Vagina (tissue), 2 donors: ENCODE data around the gene MICAL3. TPM values are rescaled to one million over a fixed set of nuclear protein-coding genes. Genes with fewer than 3 reads are reported as not detected.

Source experiments
- DNase-seq, 2 donors: peaks; one replicate each; pipeline ENCODE4 v3.0.0-alpha.2; 2017; ENCODE audit errors: extremely low spot score in 2 of 2
- H3K27ac ChIP-seq: fragments of 200-600 bp; sonication (generic); one replicate; pipeline ENCODE4 v1.5.1; 2019
- H3K27me3 ChIP-seq: fragments of 200-600 bp; sonication (generic); one replicate; pipeline ENCODE4 v1.5.1; 2019
- H3K36me3 ChIP-seq, 2 donors: fragments of 200-600 bp; sonication (generic); one replicate each; pipeline ENCODE4 v1.5.1; 2017 to 2019
- H3K4me1 ChIP-seq: fragments of 200-600 bp; sonication (generic); one replicate; pipeline ENCODE4 v1.5.1; 2019
- H3K4me3 ChIP-seq, 2 donors: fragments of 200-600 bp; sonication (generic); 1 replicate in 1 of 2; 2 replicates in 1 of 2; pipeline ENCODE4 v1.5.1; 2016 to 2019
- H3K9me3 ChIP-seq: fragments of 200-600 bp; sonication (generic); one replicate; pipeline ENCODE4 v1.5.1; 2019
- CTCF ChIP-seq, 3 experiments: fragments of 450-650 bp in 2 of 3; fragments of 200-600 bp in 1 of 3; sonication (generic) in 1 of 3; IDR thresholded peaks; one replicate each; pipeline ENCODE4 v1.5.1; 2017 to 2019; ENCODE audit warnings: antibody characterized with exemption in 3 of 3, mild to moderate bottlenecking in 2 of 3, moderate library complexity in 2 of 3
- POLR2A ChIP-seq, 2 donors: fragments of 450-650 bp; IDR thresholded peaks; one replicate each; pipeline ENCODE4 v1.6.1; 2017; ENCODE audit warnings: antibody characterized with exemption in 2 of 2, mild to moderate bottlenecking in 2 of 2, moderate library complexity in 2 of 2
- POLR2AphosphoS5 ChIP-seq, 2 donors: sonication (generic); formaldehyde crosslinking; IDR thresholded peaks; one replicate each; pipeline ENCODE4 v1.9.0; 2017; ENCODE audit warnings: antibody characterized with exemption in 2 of 2, mild to moderate bottlenecking in 2 of 2, low read depth in 1 of 2; ENCODE audit not compliant: insufficient read depth in 1 of 2
- intact Hi-C: fragments of 100-400 bp; cut with DNase I; formaldehyde crosslinking; loops from one replicate; pipeline ENCODE4 v1.15.1; 2023
- total RNA-seq: library from RNA; depleted of rRNA; stranded (reverse); fragments of >200 nt; gene quantifications from one replicate; pipeline ENCODE4 v1.2.3, GENCODE V29; 2016

The MICAL3 gene
- total RNA-seq, 1 donor from 2014 or later = 35.1 TPM

GRCh38 chr22:17948101-17948500 is 76.3 kb downstream of the MICAL3 start:
- H3K27me3 ChIP-seq = no peaks in the 10 kb centered on the region
- no peaks in the 10 kb centered on the region for H3K36me3 ChIP-seq
- intact Hi-C loops = no loop called here
- H3K9me3 ChIP-seq = no peaks in the 10 kb centered on the region
- no peak for TF ChIP-seq POLR2AphosphoS5 (IDR thresholded peaks at IDR 0.05; ENCODE audit: insufficient read depth in 1 of 2, low read depth in 1 of 2)
- no peak for TF ChIP-seq CTCF (IDR thresholded peaks at IDR 0.05)
- no peak for TF ChIP-seq POLR2A (IDR thresholded peaks at IDR 0.05)
- peaks cover 48% of the 10 kb centered on the region for H3K4me1 ChIP-seq
- H3K4me3 ChIP-seq = no peak overlapping the region
- no peak overlapping the region for H3K27ac ChIP-seq
- DNase-seq = no peak

- no peak overlapping the region for H3K27ac ChIP-seq
- no peaks in the 10 kb centered on the region for H3K9me3 ChIP-seq
- no peaks in the 10 kb centered on the region for H3K27me3 ChIP-seq
- no peaks in the 10 kb centered on the region for H3K36me3 ChIP-seq
- no peak overlapping the region for H3K4me3 ChIP-seq
- peaks cover 53% of the 10 kb centered on the region for H3K4me1 ChIP-seq
- intact Hi-C loops = no loop called here
- no peak for DNase-seq
- no peak for TF ChIP-seq POLR2A (IDR thresholded peaks at IDR 0.05)
- TF ChIP-seq CTCF (IDR thresholded peaks at IDR 0.05) = no peak
- no peak for TF ChIP-seq POLR2AphosphoS5 (IDR thresholded peaks at IDR 0.05; ENCODE audit: insufficient read depth in 1 of 2, low read depth in 1 of 2)
Measured at GRCh38 chr22:17946662-17947367, 77.5 kb downstream of the MICAL3 start.

- TF ChIP-seq POLR2AphosphoS5 (IDR thresholded peaks at IDR 0.05; ENCODE audit: insufficient read depth in 1 of 2, low read depth in 1 of 2) = no peak
- TF ChIP-seq CTCF (IDR thresholded peaks at IDR 0.05) = no peak
- H3K9me3 ChIP-seq = no peaks in the 10 kb centered on the region
- H3K27ac ChIP-seq = no peak overlapping the region
- no peak overlapping the region for H3K4me3 ChIP-seq
- intact Hi-C loops = no loop called here
- H3K36me3 ChIP-seq = no peaks in the 10 kb centered on the region
- no peak for DNase-seq
- peaks cover 46% of the 10 kb centered on the region for H3K4me1 ChIP-seq
- no peaks in the 10 kb centered on the region for H3K27me3 ChIP-seq
Measured at GRCh38 chr22:17945888-17946648, 78.3 kb downstream of the MICAL3 start.

GRCh38 chr22:17945156-17945887 is 79.0 kb downstream of the MICAL3 start:
- intact Hi-C loops = no loop called here
- no peaks in the 10 kb centered on the region for H3K27me3 ChIP-seq
- H3K36me3 ChIP-seq = no peaks in the 10 kb centered on the region
- no peak overlapping the region for H3K4me3 ChIP-seq
- no peak for TF ChIP-seq POLR2A (IDR thresholded peaks at IDR 0.05)
- TF ChIP-seq POLR2AphosphoS5 (IDR thresholded peaks at IDR 0.05; ENCODE audit: insufficient read depth in 1 of 2, low read depth in 1 of 2) = no peak
- TF ChIP-seq CTCF (IDR thresholded peaks at IDR 0.05) = no peak
- H3K27ac ChIP-seq = no peak overlapping the region
- no peak for DNase-seq
- H3K9me3 ChIP-seq = no peaks in the 10 kb centered on the region
- H3K4me1 ChIP-seq = peaks cover 38% of the 10 kb centered on the region
